ENCODE results near the gene CEP63. TPM values are rescaled to one million over a fixed set of nuclear protein-coding genes. Genes with fewer than 3 reads are reported as not detected.

CEP63 gene
- 10 to 100 TPM; 18.0 to 19.4 TPM for total RNA-seq

- ChIA-PET POLR2A (interaction anchor here (1.0 to 1.3 kb wide), 5 partner anchors 9 to 1710 kb away, joined by 3 to 7 read pairs (median 4); partner anchors contain the start of genes MSL2 and RYK), CTCF (interaction anchor here (0.6 to 1.9 kb wide), 4 partner anchors 12 to 1710 kb away, joined by 3 to 9 read pairs (median 4); partner anchors contain the start of gene MSL2)
Measured at GRCh38 chr3:134485718-134486576, at the start of gene CEP63, which contains the start of gene ANAPC13. Gene CEP63, plus strand, starts transcription at chr3:134486057. Its CDS starts 9,264 bp downstream, at chr3:134495321. Gene ANAPC13, minus strand, starts transcription at chr3:134485985. Its CDS starts 3,081 bp downstream, at chr3:134482904.

GRCh38 chr3:134437211-134437752, 48.6 kb upstream of the CEP63 start:
- ChIA-PET POLR2A (no interaction called here), CTCF (no interaction called here)

DNA sequence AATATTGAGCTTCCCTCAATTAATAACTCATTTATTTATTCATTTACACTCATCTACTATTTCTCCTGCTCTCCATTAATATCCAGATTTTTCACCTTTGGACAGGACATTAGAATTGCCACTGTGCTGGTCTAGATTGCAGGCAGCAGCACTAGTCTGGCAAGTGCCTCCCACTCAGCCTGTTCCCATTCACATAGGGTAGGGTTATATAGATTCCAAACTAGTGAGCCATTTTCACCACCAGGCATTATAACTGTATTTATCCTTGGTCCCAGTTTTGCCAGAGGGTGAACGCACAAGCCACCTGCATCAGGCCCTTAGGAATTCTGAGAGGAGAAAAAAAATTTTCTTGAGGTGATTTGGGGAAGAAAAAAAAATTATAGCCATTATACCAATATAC, 44.5 kb upstream of the CEP63 start:
- POLR2A ChIA-PET, result no interaction called here
- CTCF ChIA-PET, result no interaction called here

GRCh38 chr3:134441821-134442220, 44.0 kb upstream of the CEP63 start:
- ChIA-PET CTCF (no interaction called here), POLR2A (no interaction called here)

GRCh38 chr3:134445095-134445494, 40.8 kb upstream of the CEP63 start:
- ChIA-PET POLR2A (no interaction called here), CTCF (no interaction called here)

DNA sequence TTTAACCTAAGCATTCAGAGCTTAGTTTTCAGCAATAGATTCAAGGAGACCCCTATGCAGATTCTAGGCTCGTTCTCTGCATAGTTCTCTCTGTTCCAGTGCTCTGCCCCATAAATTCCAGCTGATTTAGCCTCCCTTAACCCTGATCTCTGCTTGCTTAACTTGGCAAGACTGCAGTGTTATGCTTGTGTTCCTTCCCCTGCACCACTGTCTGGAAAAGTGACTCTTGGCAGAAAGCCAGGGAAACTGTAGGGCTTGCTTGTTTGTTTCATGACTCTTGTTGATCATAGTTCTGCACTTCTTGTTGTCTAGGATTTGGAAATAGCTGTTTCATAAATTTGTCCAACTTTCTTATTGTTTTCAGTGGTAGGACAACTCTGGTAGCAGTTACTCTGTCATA, 40.2 kb upstream of the CEP63 start:
- CTCF ChIA-PET, result no interaction called here
- POLR2A ChIA-PET, result no interaction called here

GRCh38 chr3:134446800-134447199, 39.1 kb upstream of the CEP63 start:
- CTCF ChIA-PET, result no interaction called here
- POLR2A ChIA-PET, result no interaction called here

- CTCF ChIA-PET, result no interaction called here
- POLR2A ChIA-PET, result no interaction called here
Measured at GRCh38 chr3:134447351-134447750, 38.5 kb upstream of the CEP63 start.

DNA sequence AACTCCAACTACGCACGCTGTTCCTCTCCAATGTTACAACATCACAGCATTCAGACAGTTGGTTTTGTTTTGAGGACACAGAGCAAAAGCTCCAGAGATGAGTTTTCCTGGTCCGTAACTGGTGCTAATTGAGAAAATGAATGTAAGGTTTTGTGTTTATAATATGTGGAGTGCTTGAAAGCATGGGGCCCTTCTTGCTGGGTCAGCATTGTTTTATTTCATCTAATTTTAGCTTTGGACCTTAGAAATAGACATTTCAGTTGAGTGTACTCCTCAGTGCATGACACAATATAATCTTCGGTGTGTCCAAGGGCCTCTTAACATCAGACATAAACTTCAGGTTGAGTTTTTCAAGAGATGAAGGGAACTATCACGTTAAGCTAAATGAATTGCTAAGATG, 37.2 kb upstream of the CEP63 start:
- POLR2A ChIA-PET, result no interaction called here
- CTCF ChIA-PET, result interaction anchor here (1.2 kb wide), 1 partner anchor 140 kb away, joined by 3 read pairs; no protein-coding TSS in a partner anchor

DNA sequence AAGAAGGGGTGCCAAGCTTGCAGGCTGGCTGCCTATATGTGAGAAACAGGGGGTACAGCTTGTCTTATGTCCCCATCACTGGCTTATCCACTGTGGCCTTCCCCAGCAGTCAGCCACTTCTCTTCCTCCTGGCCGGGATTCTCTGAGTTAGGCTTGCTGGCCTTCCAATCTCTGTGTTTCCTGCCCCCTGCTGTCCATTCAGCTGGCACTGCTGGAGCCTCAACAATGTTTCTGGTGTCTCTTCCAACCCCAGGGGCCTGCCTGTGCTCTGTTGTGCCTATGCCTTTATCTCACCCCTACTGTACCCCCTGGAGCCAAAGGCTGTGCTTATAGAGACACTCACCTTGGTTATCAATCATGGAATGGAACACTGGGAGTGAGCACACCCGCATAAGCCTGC, 36.6 kb upstream of the CEP63 start:
- ChIA-PET CTCF (interaction anchor here (1.2 kb wide), 1 partner anchor 140 kb away, joined by 3 read pairs; no protein-coding TSS in a partner anchor), POLR2A (no interaction called here)

GRCh38 chr3:134449951-134450350, 35.9 kb upstream of the CEP63 start:
- ChIA-PET CTCF (no interaction called here), POLR2A (no interaction called here)

GRCh38 chr3:134453631-134454030, 32.2 kb upstream of the CEP63 start:
- ChIA-PET POLR2A (no interaction called here), CTCF (no interaction called here)

GRCh38 chr3:134457376-134458074, 28.3 kb upstream of the CEP63 start:
- POLR2A ChIA-PET, result no interaction called here

DNA sequence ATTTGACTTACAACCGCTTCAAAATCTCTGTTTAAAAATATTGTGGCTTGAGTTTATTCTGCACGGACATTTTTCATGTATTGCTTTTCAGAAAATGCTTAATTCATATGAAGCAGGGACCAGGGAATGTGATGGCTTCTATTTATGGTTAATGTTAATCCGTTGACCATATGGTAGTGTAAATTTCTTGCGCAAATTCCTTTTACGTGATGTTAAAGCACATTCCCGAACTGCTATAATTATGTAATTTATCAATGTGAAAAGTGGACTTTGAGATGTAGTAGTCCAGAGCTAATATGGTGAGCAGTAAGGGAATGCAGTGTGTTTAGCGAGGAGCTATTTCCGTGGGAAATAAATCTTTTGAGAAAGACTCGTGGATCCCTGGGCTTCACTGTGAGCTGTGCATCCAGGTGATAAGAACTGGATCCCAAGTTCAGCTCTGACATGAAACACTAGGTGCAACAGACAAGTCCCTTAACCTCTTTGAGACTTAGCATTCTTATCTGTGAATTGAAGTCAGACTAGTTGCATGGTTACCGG, 27.4 kb upstream of the CEP63 start:
- ChIA-PET CTCF (no interaction called here), POLR2A (no interaction called here)

More at GRCh38 chr3:134457376-134458074, 28.3 kb upstream of the CEP63 start:
- CTCF ChIA-PET, result interaction anchor here (0.7 kb wide), 1 partner anchor 203 kb away, joined by 5 read pairs; no protein-coding TSS in a partner anchor

- ChIA-PET POLR2A (no interaction called here), CTCF (interaction anchor here (1.0 kb wide), 1 partner anchor 14 kb away, joined by 4 read pairs; no protein-coding TSS in a partner anchor)
Measured at GRCh38 chr3:134459562-134459961, 26.3 kb upstream of the CEP63 start.

DNA sequence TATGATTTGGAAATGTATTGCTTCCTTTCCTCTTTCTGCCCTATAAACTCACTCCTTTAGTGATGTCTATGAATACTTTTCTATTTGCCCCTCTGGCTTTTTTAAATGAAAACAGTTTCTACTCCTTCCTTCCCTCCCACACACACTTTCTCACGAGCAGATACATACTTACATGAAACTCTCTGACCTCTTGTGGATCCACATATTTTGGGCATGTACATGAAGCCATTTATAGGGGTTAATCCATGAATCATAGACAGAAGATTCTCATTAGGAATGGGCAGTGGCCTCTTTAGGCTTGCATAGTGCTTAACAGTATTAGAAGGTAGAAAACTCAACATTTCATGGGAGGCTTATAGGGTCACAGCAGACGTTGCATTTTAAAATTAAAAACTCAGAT, 24.9 kb upstream of the CEP63 start:
- CTCF ChIA-PET, result interaction anchor here (0.6 kb wide), 1 partner anchor 13 kb away, joined by 3 read pairs; no protein-coding TSS in a partner anchor
- POLR2A ChIA-PET, result no interaction called here

- CTCF ChIA-PET, result no interaction called here
- POLR2A ChIA-PET, result no interaction called here
Measured at GRCh38 chr3:134462331-134462941, 23.4 kb upstream of the CEP63 start.

DNA sequence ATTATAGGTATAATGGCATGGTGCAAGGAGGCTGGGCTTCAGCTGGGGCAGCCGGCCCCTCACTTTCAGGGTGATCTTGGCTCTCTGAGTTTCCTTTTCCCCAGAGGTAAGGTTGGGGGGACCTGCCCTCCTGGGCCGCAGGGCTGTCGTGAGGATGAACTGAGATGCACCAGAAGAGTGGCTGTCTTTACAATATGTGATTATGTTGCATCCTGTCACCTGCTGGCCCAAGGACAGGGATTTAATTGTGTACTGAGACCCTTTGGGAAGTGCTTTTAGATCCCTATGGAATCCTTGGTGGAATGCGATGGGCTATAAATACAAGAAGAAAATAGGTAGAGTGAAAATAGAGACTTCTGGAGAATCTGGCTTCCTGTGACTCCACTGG, 22.2 kb upstream of the CEP63 start:
- ChIA-PET POLR2A (no interaction called here), CTCF (no interaction called here)

DNA sequence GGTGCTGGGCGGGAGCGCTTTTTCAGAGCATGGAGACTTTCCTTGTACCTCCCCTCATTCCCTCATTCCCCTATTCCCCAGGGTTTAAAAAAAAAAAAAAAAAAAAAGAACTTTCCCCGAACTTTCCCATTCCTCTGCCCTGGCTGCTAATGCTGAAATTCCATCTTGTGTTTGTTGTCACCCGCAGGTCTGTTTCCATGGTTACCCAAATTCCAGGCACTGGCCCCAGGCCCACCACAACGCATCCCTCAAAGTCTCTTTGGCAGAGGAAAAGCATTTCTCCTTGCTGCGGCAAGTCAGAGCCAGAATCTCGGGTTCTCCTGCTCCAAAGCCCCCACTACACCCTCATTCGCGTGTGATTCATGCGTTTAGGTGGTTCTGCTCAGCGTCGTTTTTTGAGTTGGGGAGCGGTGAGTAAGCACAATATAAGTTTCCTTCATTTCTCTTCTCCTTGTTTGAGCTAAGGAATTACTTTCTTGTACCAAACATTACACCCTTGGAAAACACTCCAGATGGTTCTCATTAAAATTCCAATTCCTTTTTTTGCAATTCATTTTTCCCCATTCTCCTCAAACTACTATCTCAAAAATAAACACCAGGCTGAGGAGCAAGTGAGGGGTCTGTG, 21.7 kb upstream of the CEP63 start:
- ChIA-PET POLR2A (no interaction called here), CTCF (no interaction called here)
